SK-MEL-5 (cell line): ENCODE results near the gene DLGAP4. TPM values are rescaled to one million over a fixed set of nuclear protein-coding genes. Genes with fewer than 3 reads are reported as not detected.

Source experiments
- DNase-seq: peaks from one replicate; pipeline ENCODE4 v3.0.0-alpha.2; 2016; ENCODE audit warnings: low read depth, low spot score
- in situ Hi-C: cut with HindIII; loops from 2 replicates; pipeline ENCODE4 v1.10.0; 2016; ENCODE audit warnings: low sequenced_read_pairs, high pct_unique_total_duplicates, low pct_unique_long_range_greater_than_20kb
- total RNA-seq: library from RNA; depleted of rRNA; stranded (reverse); fragments of >200 nt; shearing (Covaris generic); gene quantifications from 2 replicates; pipeline ENCODE4 v1.2.3, GENCODE V29; 2014

DLGAP4 gene
- total RNA-seq, 1 experiment from 2014 or later: 14.2 TPM

- in situ Hi-C loops: no loop called here
- DNase-seq: no peak
Observed at GRCh38 chr20:36304786-36305495, 1.2 kb upstream of the DLGAP4 start.

- in situ Hi-C loops: no loop called here
- DNase-seq: no peak
Observed at GRCh38 chr20:36306553-36307411, 643 bp downstream of the DLGAP4 start.

GRCh38 chr20:36307412-36308325 is 1.5 kb downstream of the DLGAP4 start:
- in situ Hi-C loops: no loop called here
- DNase-seq: no peak

GRCh38 chr20:36308353-36308752 is 2.2 kb downstream of the DLGAP4 start:
- in situ Hi-C loops: no loop called here
- no peak for DNase-seq

GRCh38 chr20:36308986-36309385 is 2.8 kb downstream of the DLGAP4 start:
- in situ Hi-C loops: no loop called here
- no peak for DNase-seq

GRCh38 chr20:36309643-36310042 is 3.5 kb downstream of the DLGAP4 start:
- in situ Hi-C loops: no loop called here
- no peak for DNase-seq

GRCh38 chr20:36310215-36310981 is 4.3 kb downstream of the DLGAP4 start:
- in situ Hi-C loops: no loop called here
- DNase-seq: no peak

GRCh38 chr20:36311141-36311853 is 5.2 kb downstream of the DLGAP4 start:
- in situ Hi-C loops: no loop called here
- DNase-seq: no peak

GRCh38 chr20:36311854-36312723 is 6.0 kb downstream of the DLGAP4 start:
- in situ Hi-C loops: no loop called here
- no peak for DNase-seq

GRCh38 chr20:36312724-36313441 is 6.7 kb downstream of the DLGAP4 start:
- in situ Hi-C loops: no loop called here
- no peak for DNase-seq

- DNase-seq: no peak
- in situ Hi-C loops: no loop called here
Observed at GRCh38 chr20:36313476-36313875, 7.3 kb downstream of the DLGAP4 start.

GRCh38 chr20:36313926-36314325 is 7.8 kb downstream of the DLGAP4 start:
- in situ Hi-C loops: no loop called here
- no peak for DNase-seq

GRCh38 chr20:36314734-36315544 is 8.8 kb downstream of the DLGAP4 start:
- in situ Hi-C loops: no loop called here
- DNase-seq: no peak

GRCh38 chr20:36315545-36316351 is 9.6 kb downstream of the DLGAP4 start:
- DNase-seq: no peak
- in situ Hi-C loops: no loop called here
